Prostate gland (tissue), 2 donors: ENCODE results near the gene SELENOM. TPM values are rescaled to one million over a fixed set of nuclear protein-coding genes. Genes with fewer than 3 reads are reported as not detected.

Experiments used
- DNase-seq: peaks from one replicate; pipeline ENCODE4 v3.0.0-alpha.2; 2019; ENCODE audit warnings: low spot score
- H3K27ac ChIP-seq, 2 donors: fragments of 200-600 bp; sonication (generic); 2 replicates each; pipeline ENCODE4 v1.5.1; 2017 to 2019
- H3K27me3 ChIP-seq: fragments of 200-600 bp; sonication (generic); replicated peaks from 2 replicates; pipeline ENCODE4 v1.5.1; 2019; ENCODE audit not compliant: insufficient read depth
- H3K36me3 ChIP-seq, 2 donors: fragments of 200-600 bp; sonication (generic); 1 replicate in 1 of 2; 2 replicates in 1 of 2; pipeline versions ENCODE4 v1.5.1 to v1.8.1; 2017 to 2019
- H3K4me1 ChIP-seq: fragments of 200-600 bp; sonication (generic); replicated peaks from 2 replicates; pipeline ENCODE4 v1.5.1; 2019
- H3K4me3 ChIP-seq, 2 donors: fragments of 200-600 bp; sonication (generic); 2 replicates each; pipeline ENCODE4 v1.5.1; 2017 to 2019
- H3K9me3 ChIP-seq: fragments of 200-600 bp; sonication (generic); 2 replicates; pipeline ENCODE4 v1.5.1; 2017
- POLR2A ChIP-seq: fragments of 450-650 bp; IDR thresholded peaks from one replicate; pipeline ENCODE4 v1.6.1; 2016; ENCODE audit warnings: antibody characterized with exemption, mild to moderate bottlenecking
- POLR2AphosphoS5 ChIP-seq: sonication (generic); formaldehyde crosslinking; IDR thresholded peaks from one replicate; pipeline ENCODE4 v1.6.1; 2017; ENCODE audit warnings: antibody characterized with exemption
- WGBS: methylation state at CpG from one replicate; pipeline ENCODE4 v1.1.5; 2018; 5-methylcytosine and 5-hydroxymethylcytosine counted together
- intact Hi-C: fragments of 100-400 bp; cut with DNase I; formaldehyde crosslinking; loops from one replicate; pipeline ENCODE4 v1.14.2; 2022
- total RNA-seq, 2 donors: library from RNA; depleted of rRNA; stranded (reverse); fragments of >200 nt; gene quantifications; one replicate each; pipeline ENCODE4 v1.1.0, GENCODE V29; 2016
- TF ChIP-seq, protein P1 (sequence below), 4 experiments: fragments of 200-600 bp in 2 of 4; fragments of 450-650 bp in 2 of 4; sonication (generic) in 2 of 4; IDR thresholded peaks; 1 replicate in 3 of 4; 2 replicates in 1 of 4; pipeline ENCODE4 v1.5.1; 2016 to 2019; ENCODE audit warnings: antibody characterized with exemption in 4 of 4, mild to moderate bottlenecking in 2 of 4, moderate library complexity in 2 of 4

SELENOM gene
- total RNA-seq, 2 donors from 2014 or later, result 382 to 434 TPM

GRCh38 chr22:31151872-31152271 lies 44.5 kb upstream of the SELENOM start:
- H3K4me1 ChIP-seq, result no peaks in the 10 kb centered on the region
- H3K4me3 ChIP-seq, result no peak overlapping the region
- intact Hi-C loops, result no loop called here
- H3K27me3 ChIP-seq, result no peaks in the 10 kb centered on the region
- TF ChIP-seq, protein P1, sequence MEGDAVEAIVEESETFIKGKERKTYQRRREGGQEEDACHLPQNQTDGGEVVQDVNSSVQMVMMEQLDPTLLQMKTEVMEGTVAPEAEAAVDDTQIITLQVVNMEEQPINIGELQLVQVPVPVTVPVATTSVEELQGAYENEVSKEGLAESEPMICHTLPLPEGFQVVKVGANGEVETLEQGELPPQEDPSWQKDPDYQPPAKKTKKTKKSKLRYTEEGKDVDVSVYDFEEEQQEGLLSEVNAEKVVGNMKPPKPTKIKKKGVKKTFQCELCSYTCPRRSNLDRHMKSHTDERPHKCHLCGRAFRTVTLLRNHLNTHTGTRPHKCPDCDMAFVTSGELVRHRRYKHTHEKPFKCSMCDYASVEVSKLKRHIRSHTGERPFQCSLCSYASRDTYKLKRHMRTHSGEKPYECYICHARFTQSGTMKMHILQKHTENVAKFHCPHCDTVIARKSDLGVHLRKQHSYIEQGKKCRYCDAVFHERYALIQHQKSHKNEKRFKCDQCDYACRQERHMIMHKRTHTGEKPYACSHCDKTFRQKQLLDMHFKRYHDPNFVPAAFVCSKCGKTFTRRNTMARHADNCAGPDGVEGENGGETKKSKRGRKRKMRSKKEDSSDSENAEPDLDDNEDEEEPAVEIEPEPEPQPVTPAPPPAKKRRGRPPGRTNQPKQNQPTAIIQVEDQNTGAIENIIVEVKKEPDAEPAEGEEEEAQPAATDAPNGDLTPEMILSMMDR (IDR thresholded peaks at IDR 0.05), result no peak
- TF ChIP-seq POLR2A, result no peak
- no peak for TF ChIP-seq POLR2AphosphoS5
- no peaks in the 10 kb centered on the region for H3K9me3 ChIP-seq
- no peak overlapping the region for H3K27ac ChIP-seq
- H3K36me3 ChIP-seq, result no peaks in the 10 kb centered on the region
- WGBS, result 95% methylated on average over 2 of the region's 2 CpGs
- no peak for DNase-seq

GRCh38 chr22:31150615-31151014 lies 43.2 kb upstream of the SELENOM start:
- Histone ChIP-seq H3K27me3 (no peaks in the 10 kb centered on the region), H3K4me3 (no peak overlapping the region), H3K27ac (no peak overlapping the region), H3K4me1 (no peaks in the 10 kb centered on the region), H3K9me3 (no peaks in the 10 kb centered on the region), H3K36me3 (no peaks in the 10 kb centered on the region)
- intact Hi-C loops, result no loop called here
- no peak for TF ChIP-seq POLR2AphosphoS5
- WGBS, result 86% methylated on average over 3 of the region's 3 CpGs
- no peak for DNase-seq

- H3K27ac ChIP-seq, result peak overlapping the region; percentile 43 to 54
- H3K27me3 ChIP-seq, result no peaks in the 10 kb centered on the region
- H3K36me3 ChIP-seq, result no peaks in the 10 kb centered on the region
- no peak for TF ChIP-seq POLR2A
- TF ChIP-seq, protein P1 (IDR thresholded peaks at IDR 0.05), result peak; percentile 68 to 96 (median 87)
- TF ChIP-seq POLR2AphosphoS5, result peak; percentile 41
- intact Hi-C loops, result loop anchor here (2.0 to 10.0 kb wide), 4 partner anchors 42 to 384 kb away; partner anchors contain the start of gene SELENOM
- peak; percentile 78 for DNase-seq
- no peaks in the 10 kb centered on the region for H3K4me1 ChIP-seq
- 22% methylated on average over 5 of the region's 5 CpGs for WGBS
- no peak overlapping the region for H3K4me3 ChIP-seq
- no peaks in the 10 kb centered on the region for H3K9me3 ChIP-seq
These were observed 41.7 kb upstream of the SELENOM start for GRCh38 chr22:31148953-31149627.

DNA sequence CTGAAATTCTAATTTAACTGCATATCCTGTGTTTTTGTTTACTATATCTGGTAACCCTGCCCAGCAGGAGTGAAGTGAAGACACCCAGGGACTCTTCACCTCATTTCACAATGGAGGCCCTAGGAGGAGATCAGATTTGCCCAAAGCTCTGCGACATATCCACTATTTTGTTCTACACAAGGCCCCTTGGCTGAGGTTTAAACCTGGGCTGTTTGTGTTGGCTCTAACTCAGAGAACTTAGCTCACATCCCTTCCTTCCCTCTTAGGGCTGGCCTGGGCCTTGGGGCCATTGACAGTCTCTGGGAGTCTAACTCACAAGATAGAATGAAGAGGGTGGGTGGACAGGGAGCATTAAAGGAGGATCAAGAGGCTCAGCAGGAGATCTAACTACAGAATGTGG lies 41.1 kb upstream of the SELENOM start:
- H3K9me3 ChIP-seq, result no peaks in the 10 kb centered on the region
- WGBS, result 38% methylated on average over 1 of the region's 1 CpG
- H3K36me3 ChIP-seq, result no peaks in the 10 kb centered on the region
- H3K4me1 ChIP-seq, result no peaks in the 10 kb centered on the region
- TF ChIP-seq, protein P1 (IDR thresholded peaks at IDR 0.05), result no peak
- TF ChIP-seq POLR2A (no peak), POLR2AphosphoS5 (no peak)
- H3K27ac ChIP-seq, result peak overlapping the region; percentile 43 to 54
- no peak overlapping the region for H3K4me3 ChIP-seq
- intact Hi-C loops, result loop anchor here (2.0 to 10.0 kb wide), 4 partner anchors 41 to 384 kb away; partner anchors contain the start of gene SELENOM
- no peak for DNase-seq
- no peaks in the 10 kb centered on the region for H3K27me3 ChIP-seq

DNA sequence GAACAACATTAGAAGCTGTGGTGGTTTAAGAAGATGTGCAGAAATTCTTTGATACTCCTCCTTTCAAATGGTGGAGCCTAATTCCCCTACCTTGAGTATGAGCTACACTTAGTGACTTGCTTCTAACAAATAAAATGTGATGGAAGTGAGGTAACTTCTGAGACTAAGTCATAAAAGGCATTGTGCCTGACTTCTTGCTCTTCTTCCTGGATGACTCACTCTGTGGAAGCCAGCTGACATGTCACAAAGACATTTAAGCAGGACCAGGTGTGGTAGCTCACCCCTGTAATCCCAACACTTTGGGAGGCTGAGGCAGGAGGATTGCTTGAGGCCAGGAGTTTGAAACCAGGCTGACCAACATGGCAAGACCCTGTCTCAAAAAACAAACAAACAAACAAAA lies 36.9 kb upstream of the SELENOM start:
- Histone ChIP-seq H3K27ac (no peak overlapping the region), H3K4me3 (no peak overlapping the region), H3K4me1 (no peaks in the 10 kb centered on the region), H3K27me3 (no peaks in the 10 kb centered on the region), H3K9me3 (no peaks in the 10 kb centered on the region), H3K36me3 (no peaks in the 10 kb centered on the region)
- intact Hi-C loops, result loop anchor here (10.0 kb wide), 1 partner anchor 379 kb away; no protein-coding TSS in a partner anchor
- TF ChIP-seq, protein P1 (IDR thresholded peaks at IDR 0.05), result no peak
- no peak for TF ChIP-seq POLR2AphosphoS5
- no peak for TF ChIP-seq POLR2A
- DNase-seq, result no peak
